HG03432 (cell line): Measurements from ENCODE around the gene PANK2.
"Not testable (repeated sequence)": the region's sequence is repeated elsewhere in the genome, so short reads cannot be mapped to it uniquely, and the experiment has no call there.

ENCODE experiments used
- ATAC-seq: cut with Tn5 transposase; IDR thresholded peaks from one replicate; pipeline ENCODE4 v1.9.1; 2021; ENCODE audit warnings: mild to moderate bottlenecking, moderate library complexity; ENCODE audit not compliant: unreplicated experiment

The PANK2 gene

DNA sequence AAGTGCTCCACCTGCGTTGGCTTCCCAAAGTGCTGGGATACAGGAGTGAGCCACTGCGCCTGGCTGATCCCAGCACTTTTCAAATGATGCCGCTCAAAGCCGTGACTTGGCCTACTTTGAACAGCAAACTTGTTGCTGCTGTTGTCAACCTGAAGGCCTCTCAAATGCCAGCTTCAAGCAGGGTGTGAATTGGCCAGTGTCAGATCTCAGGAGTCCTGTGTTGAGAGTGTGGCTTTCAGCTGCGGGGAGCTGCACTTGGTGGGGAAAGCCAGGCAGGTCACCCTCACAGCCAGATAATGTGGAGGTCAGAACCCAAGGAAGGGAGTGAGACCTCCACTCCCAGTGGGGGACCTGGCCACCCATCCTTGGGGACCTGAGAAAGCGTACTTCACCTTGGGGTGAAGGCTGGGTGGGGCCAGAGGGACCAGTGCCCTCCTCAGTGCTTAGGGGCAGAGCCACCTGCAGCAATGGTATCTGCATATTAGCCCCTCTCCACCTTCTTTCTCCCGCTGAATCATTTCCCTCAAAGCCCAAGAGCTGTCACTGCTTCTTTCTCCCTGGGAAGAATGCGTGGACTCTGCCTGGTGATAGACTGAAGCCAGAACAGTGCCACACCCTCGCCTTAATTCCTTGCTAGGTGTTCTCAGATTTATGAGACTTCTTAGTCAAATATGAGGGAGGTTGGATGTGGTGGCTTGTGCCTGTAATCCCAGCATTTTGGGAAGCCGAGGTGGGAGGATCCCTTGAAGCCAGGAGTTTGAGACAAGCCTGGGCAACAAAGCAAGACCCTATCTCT is 19.1 kb upstream of the PANK2 start:
- no peak for ATAC-seq

DNA sequence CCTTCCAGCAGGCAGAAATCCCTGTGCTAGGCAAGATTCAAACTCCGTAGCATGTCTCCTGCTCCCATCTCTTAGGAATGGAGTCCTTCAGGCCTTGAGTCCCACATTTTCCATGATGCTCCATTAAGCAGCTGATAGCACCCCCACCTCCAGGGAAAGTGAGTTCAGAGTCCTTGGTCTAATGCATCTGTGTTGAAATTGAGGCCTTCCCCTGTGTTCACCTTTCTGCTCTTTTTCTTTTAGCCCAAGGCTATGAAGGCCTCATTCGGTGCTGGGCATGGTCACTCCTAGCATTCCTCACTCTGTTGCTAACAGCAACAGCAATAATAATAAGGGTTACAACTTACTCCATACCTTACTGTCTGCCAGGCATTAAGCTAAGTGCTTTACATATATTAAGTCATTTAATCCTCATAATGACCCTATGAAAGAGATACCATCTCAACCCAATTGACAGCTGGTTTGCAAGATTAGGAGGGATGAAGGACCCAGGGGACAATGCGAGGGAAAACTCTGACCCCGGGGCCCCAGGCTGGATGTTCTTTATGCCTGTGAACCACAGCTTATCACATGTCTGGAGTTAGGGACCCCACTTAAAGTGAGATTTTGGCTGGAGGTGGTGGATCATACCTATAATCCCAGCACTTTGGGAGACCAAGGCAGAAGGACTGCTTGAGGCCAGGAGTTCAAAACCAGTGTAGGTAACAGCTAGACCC is 17.5 kb upstream of the PANK2 start:
- ATAC-seq = no peak

DNA sequence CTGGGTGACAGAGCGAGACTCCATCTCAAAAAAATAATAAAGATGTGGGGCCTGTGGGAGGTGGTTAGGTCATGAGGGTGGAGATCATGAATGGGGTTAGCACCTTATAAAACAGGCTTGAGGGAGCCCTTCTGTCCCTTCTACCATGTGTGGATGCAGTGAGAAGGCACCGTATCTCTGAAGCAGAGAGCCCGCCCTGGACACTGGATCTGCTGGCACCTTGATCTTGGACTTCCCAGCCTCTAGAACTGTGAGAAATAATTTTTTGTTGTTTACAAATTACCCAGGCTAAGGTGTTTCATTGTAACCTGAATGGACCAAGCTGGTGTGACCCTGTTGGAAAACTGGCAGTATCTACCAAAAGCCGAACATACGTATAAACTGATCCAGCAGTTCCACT is 15.7 kb upstream of the PANK2 start:
- no peak for ATAC-seq

DNA sequence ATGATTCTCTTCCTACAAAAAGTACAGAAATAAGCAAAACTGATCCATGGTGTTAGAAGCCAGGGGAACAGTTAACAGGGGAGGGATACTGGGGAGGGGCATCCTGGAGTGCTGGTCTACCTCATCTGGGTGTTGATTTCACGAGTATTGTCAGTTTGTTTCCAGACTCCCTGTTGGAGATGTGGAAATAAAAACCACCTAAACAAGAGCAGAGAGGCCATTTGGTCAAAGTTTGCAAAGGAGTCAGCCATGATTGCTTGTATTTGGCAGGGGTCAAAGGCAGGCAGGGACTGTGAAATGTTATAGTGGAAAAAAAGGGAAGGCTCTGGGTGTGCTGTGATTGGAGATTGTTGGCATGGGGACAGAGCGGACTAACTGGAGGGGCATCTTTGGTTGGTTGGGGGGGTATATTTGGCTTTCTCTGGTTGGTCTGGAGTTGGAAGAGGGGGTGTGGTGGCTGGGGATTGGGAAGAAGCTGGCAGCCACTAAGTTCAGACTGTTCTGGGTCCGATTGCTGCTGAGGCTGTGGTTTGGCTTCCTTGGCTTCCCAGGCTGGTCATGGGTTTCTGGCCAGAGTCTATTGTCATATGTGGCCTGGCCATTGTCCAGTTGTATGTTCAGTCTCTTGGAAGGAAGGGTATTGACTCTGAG is 14.9 kb upstream of the PANK2 start:
- no peak for ATAC-seq

DNA sequence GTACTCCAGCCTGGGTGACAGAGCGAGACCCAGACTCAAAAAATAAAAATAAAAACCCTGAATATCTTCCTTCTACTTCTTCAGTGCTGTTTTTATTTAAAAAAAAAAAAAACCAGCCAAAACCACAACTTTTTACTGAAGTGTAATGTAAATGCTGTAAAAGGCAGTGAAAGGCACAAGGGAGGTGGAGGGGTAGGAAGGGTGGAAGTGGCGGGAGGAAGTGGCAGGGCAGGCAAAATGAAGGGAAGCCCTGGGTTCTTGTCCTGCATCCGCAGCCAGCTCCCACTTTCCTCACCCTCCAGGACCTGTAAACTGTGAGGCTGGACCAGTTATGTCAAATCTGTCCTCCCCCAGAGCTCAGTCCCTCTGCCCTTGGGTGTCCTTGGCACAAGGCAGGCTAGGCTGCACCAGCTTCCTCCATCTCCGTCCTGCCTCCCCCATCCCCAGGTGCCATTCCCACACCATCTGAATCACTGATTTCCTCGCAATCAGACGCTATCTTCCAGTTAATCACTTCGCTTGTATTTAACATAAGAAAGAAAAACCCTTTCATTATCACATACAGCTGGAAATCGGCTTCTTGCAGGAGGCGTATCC is 13.7 kb upstream of the PANK2 start:
- ATAC-seq = no peak

DNA sequence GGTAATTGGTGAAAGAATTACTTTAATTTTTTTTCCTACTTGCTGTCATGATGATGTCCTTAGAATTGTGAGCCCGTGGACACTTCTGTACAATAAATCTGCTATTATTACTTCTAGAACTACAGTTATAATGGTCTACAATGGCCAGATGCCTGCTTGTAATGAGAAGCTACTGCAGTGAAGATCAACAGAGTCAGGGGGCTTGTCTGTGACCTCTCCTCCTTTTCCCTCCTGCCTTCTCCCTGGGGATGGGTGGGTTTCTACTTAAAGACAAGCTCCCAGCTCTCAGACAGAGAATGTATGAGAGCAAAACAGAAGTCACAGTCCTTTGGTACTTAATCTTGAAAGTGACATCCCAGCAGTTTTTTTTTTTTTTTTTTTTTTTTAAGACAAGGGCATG is 13.2 kb upstream of the PANK2 start:
- ATAC-seq = no peak

DNA sequence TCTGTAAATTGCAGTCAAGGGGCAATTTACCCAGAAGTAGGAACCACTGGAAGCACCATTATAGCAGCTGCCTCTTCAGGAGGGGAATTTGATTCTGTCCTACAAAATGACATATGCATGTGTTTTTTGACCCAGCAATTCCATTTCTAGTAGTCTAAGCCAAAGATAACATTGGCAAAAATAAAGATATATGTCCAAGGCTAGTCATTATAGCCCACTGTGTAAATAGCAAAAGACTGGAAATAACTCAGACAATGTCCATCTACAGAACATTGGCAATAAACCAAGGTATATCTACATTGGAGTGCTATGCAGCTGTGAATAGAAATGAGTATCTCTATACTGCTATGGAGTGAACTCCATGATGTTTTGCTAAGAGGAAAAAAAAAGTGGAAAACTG is 12.5 kb upstream of the PANK2 start:
- ATAC-seq = no peak

DNA sequence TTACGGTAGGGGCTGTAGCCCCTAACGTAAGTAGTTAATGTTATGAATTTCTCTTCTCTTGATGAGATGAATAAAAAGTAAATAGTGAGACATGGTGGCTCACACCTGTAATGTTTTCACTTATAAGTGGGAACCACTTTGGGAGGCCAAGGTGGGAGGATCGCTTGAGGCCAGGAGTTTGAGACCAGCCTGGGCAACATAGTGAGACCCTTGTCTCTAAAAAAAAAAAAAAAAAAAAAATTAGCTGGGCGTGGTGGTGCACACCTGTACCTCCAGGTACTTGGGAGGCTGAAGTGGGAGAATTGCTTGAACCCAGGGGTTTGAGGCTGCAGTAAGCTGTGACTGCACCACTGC is 10.3 kb upstream of the PANK2 start:
- not testable (repeated sequence) for ATAC-seq

DNA sequence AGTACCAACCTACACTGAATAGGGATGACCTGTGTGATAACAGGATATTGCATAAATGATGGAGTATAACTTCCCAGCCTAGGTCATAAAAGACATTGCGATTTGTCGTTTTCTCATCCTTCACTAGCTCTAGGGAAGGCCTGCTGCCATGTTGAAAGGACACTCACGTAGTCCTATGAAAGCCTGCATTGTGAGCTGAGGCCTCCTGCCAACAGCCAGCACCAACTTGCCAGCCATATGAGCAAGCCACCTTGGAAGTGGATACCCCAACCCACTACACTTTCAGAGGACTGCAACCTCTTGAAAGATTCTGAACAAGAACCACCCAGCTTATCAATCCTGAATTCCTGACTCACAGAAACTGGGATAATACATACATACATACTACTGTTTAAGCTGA is 3.5 kb upstream of the PANK2 start:
- no peak for ATAC-seq

DNA sequence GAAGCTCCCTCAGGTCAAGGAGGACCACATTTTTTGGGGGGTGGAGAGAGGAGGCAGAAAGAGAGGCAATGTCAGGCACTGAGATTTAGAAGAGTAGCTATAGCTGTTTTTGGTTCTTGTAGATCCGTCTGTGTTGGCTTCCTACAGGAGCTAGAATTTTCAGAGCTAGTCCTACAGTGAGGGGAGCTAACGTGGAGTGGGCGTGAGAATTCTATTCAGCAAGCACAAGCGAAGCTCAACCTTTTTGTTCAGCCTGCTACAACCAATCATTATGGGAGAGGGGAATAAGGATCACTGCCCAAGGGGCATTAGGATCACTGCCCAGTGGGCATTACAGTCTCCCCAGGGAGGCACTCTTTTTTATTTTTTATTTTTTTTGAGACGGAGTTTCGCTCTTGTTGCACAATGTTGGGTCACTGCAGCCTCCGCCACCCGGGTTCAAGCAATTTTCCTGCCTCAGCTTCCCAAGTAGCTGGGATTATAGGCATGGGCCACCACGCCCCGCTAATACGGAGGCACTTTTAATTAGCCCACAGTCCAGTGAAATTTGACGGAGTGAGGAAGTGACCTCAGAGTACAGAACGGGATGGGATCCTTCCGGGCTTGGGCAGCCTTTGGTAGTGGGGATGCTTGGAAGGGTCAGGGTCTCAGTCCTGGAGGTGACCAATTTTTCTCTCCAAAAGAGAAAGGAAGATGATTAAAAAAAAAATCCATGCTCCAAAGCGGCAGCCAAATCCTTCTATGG is 1.1 kb upstream of the PANK2 start:
- no peak for ATAC-seq

DNA sequence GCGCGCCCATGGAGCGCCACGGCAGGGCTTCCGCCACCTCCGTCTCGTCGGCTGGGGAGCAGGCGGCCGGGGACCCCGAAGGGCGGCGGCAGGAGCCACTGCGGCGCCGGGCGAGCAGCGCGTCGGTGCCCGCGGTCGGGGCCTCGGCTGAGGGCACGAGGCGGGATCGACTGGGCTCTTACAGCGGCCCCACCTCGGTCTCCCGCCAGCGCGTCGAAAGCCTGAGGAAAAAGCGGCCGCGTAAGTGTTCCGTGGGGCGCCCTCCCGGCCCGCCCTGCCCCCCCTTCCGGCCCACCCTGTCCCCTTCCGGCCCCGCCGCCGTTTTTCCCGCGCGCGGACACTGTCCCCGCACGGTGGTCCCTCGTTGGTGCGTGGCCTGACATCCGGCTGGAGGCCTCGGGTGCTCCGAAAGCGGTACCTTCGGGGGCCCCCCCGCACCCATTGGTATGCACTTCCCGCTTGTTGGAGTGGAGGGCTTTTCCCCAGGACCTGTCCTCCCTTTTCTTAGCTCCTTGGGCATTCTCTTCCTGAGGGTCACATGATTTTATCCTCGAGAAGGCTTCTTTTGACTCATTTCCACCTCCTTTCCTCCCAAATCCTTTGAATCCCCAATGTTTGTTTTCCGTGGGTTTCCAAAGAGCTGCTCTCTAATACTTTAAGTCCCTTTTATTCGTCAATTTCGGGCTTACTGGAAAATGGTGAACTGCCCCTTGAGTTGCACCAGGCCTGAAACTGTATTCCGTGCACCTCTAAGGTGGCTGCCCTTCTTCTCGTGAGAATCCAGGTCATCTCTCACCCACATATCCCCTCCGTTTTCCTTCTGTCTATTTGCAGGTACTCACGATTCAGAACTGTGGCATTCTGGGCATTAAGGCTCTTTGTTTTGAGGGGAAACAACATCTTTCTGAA is 556 bp downstream of the PANK2 start:
- ATAC-seq = peak; percentile 33

DNA sequence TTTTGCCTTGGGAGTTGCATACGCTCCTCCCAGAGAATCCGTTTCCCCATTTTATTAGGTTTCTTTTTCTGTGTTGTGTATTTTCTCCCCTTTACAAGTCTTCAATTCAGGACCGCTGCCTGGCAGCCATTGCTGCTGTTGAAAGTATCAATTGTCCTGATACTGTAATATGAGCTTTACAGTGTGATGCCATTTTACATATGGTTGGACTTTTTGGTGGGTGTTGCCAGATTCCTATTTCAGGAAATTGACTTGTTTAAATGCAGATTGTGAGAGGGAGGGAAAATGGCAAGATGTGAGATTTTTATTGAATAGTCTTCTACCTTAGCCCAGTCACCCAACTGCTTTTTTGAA is 1.2 kb downstream of the PANK2 start:
- no peak for ATAC-seq

DNA sequence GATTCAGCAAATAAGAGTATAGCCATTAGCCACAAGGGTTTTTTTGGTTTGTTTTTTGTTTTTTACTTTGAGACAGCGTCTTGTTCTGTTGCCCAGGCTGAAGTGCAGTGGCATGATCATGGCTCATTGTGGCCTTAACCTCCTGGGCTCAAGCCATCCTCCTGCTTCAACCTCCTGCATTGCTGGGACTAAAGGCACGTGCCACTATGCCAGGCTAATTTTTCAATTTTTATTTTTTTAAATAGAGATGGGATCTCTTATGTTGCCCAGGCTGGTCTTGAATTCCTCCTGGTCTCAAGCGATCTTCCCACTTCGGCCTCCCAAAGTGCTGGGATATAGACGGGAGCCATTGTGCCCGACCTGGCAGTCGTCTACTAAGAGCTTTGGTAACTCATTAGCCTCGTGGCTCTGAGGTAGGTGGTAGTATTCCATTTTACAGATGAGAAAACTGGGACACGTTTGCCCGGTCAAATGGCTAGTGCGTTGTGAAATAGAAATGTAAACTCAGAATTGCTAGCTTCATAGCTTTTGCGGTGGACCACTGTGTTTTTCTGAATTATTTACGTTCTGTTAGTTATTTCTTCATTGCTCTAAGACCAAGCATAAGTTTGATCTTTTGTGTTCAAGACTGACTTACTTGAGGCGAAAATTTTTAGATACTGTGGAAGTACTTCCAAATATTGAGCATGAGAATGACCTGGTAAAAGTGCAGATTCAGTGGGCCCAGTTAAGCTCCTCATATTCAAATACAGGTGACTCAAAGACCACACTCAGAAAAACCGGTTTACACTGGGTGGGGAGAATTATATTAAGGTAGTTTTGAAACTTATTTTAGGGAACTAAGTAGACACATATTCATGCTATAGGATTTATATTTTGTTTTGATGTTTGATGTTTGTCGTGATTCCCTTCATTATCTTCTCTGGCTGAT is 2.1 kb downstream of the PANK2 start:
- no peak for ATAC-seq

DNA sequence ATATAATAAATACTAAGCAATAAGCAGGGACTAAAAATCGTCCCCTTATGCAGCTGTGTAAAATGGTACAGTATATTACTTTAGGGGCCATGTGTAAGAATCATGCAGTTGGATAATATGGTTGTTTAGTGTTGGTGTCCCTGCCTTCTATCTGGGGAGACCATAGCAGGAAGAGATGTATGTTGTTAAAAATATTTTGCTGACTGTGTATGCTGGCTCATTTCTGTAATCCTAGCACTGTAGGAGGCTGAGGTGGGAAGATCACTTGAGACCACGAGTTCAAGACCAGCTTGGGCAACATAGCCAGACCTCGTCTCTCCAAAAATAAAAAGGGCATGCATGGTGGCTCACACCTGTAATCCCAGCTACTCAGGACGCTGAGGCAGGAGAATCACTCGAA is 5.6 kb downstream of the PANK2 start:
- ATAC-seq = no peak

DNA sequence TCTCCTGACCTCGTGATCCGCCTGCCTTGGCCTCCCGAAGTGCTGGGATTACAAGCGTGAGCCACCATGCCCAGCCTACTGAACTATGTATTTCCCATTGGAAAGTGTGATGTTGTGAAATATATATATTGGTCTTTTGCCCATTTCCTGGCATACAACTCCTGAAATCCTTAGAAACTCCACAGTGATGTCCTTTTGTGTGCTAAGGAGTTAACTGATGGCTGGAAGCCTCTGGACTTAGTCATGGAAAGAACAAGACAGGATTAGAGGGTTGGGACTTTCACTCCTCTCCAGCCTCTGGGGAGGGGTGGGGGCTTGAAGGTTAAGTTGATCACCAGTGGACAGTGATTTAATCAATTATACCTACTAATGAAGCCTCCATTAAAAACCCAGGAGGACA is 7.1 kb downstream of the PANK2 start:
- ATAC-seq = no peak

DNA sequence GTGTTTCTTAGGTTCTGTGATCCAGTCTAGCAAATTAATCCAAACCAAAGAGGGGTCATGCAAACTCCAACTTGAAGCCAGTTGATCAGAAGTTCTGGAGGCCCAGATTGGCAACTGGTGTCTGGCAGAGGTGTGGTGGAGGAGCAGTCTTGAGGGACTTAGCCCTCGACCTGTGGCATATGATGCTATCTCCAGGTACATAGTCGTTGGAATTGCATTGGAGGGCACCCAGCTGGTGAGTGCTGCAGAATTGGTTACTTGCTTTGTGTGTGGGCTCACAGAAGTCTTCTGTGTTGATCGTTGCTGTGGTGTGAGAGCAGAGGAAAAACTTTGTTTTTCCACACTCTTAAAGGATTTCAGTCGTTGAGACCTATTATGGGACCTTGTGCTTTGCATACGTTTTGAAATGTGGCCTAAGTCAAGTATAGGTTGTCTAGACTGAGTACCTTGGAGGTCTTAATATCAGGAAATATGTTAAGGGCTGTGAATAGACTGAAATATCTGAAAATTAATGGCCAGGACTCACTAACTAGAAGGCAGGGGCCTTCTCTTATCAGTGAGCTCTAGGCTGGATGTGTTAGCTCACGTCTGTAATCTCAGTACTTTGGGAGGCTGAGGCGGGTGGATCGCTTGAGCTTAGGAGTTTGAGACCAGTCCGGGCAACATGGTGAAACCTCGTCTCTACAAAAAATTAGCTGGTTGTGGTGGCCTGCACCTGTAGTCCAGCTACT is 7.8 kb downstream of the PANK2 start:
- no peak for ATAC-seq

DNA sequence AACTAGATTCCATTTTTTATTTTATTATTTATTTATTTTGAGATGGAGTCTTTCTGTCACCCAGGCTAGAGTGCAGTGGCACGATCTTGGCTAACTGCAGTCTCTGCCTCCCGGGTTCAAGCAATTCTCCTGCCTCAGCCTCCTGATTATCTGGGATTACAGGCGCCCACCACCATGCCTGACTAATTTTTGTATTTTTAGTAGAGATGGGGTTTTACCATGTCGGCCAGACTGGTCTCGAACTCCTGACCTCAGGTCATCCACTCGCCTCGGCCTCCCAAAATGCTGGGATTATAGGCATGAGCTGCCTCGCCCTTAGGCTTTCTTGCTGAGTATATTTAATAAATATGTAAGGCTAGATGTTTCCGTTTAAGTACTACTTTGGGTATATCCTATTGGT is 9.0 kb downstream of the PANK2 start:
- not testable (repeated sequence) for ATAC-seq

DNA sequence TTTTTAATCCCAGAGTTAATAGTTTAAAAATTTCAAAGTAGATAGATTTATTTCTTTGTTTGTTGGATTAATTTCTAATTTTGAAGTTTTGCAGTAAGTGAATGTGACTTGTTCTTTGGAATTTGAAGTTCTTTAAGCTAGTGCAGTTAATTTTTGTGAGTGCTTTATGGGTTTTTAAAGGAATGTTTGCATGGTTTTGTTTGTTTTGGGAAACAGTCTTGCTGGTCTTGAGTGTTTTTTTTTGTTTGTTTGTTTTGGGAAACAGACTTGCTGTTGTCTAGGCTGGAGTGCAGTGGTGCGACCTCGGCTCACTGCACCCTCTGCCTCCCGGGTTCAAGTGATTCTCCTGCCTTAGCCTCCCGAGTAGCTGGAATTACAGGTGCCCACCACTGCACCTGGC is 9.5 kb downstream of the PANK2 start:
- ATAC-seq = no peak
